Pancreas (tissue), 10 donors: ENCODE data around the gene CXCL12. TPM values are rescaled to one million over a fixed set of nuclear protein-coding genes. Genes with fewer than 3 reads are reported as not detected.

ENCODE experiments used
- ATAC-seq, 4 donors: fragments of 200-7000 bp; cut with Tn5 transposase; one replicate each; pipeline versions ENCODE4 v1.8.0 to v1.9.1; 2020; ENCODE audit warnings: mild to moderate bottlenecking in 4 of 4, moderate library complexity in 4 of 4
- DNase-seq, 6 donors: peaks; one replicate each; pipeline ENCODE4 v3.0.0-alpha.2; 2020
- FAIRE-seq: peaks from 2 replicates; lab custom pipeline; 2012; peaks lifted over from hg19 to GRCh38; lab: Jason Lieb, UNC
- H3K27ac ChIP-seq, 4 donors: fragments of 200-600 bp; sonication (generic); 1 replicate in 3 of 4; 2 replicates in 1 of 4; pipeline versions ENCODE4 v1.5.0 to v1.8.0; 2020
- H3K27me3 ChIP-seq, 4 donors: fragments of 200-600 bp; one replicate each; pipeline ENCODE4 v1.8.0; 2021
- H3K36me3 ChIP-seq, 3 donors: fragments of 200-600 bp; sonication (generic) in 1 of 3; one replicate each; pipeline versions ENCODE4 v1.5.0 to v1.8.0; 2020 to 2021
- H3K4me1 ChIP-seq, 3 donors: fragments of 200-600 bp; one replicate each; pipeline ENCODE4 v1.8.0; 2021
- H3K4me3 ChIP-seq, 4 donors: fragments of 200-600 bp; sonication (generic) in 2 of 4; one replicate each; pipeline versions ENCODE4 v1.5.0 to v1.8.0; 2020 to 2021
- H3K9me3 ChIP-seq, 4 donors: fragments of 200-600 bp; one replicate each; pipeline ENCODE4 v1.8.0; 2021
- WGBS, 2 donors: extraction: QIAGEN DNeasy Blood & Tissue Kit; methylation state at CpG; one replicate each; pipeline ENCODE4 v1.1.7; 2013; 5-methylcytosine and 5-hydroxymethylcytosine counted together
- intact Hi-C, 3 donors: fragments of 100-400 bp; cut with DNase I; formaldehyde crosslinking; loops; one replicate each; pipeline versions ENCODE4 v1.11.1 to v1.14.2; 2022
- polyA plus RNA-seq, 2 donors: library from polyadenylated mRNA; stranded (reverse); fragments of 200-250 nt; gene quantifications; one replicate each; pipeline ENCODE4 v1.2.3, GENCODE V29; 2013
- total RNA-seq, 6 donors: library from RNA; stranded (reverse); fragmentation: NEBNext Ultra II Directional in 4 of 6; extraction: Animal tissue kit (Norgen Biotek cat#: 25700) in 4 of 6; gene quantifications; one replicate each; pipeline versions ENCODE4 v1.2.1 to v1.2.4, GENCODE V29; 2021 to 2023
- TF ChIP-seq, protein P1 (sequence below), 4 donors: fragments of 200-600 bp; sonication (generic) in 3 of 4; IDR thresholded peaks; one replicate each; pipeline versions ENCODE4 v1.5.0 to v1.8.0; 2021; ENCODE audit warnings: antibody characterized with exemption in 4 of 4
- donor health status: healthy with polysubstance abuse.
- donor health status: DM: no; HTN: no; CAD: no; lungs with moderate emphysema.
- donor health status: DM: no; HTN: no; CAD: no.
- donor health status: control.
- donor health status: control.
- donor health status: Bipolar disorder and iron deficiency.
- donor health status: DM: yes; HTN: yes; CAD: no.
- donor health status: DM: no; HTN: no; CAD: no.
- donor health status: DM: no; HTN: no; CAD: no.
- donor health status: DM: yes; HTN: yes; CAD: no.

Gene CXCL12
- total and polyA plus RNA-seq, 8 donors = 35.9 to 131 (median 91.1) TPM

DNA sequence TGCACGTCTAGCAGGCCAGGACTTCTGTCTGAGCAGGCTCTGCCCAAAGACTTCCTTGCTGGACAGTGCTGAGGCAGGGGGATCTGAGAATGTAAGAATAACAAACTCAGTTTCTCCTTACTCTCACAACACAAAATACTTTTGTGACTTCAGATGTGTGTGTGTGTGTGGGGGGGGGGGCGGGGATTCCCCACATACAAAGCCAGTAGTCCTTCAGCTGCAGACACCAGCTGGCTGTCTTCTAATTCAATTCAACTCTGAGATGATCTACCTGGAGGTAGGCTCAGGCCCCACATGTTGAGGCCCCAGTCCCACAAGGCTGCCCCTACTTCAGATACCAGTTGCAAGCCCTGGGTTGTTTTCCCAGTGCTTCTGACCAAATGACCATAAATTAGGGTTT, 4.7 kb upstream of the CXCL12 start:
- no peak for ATAC-seq
- TF ChIP-seq, protein P1, sequence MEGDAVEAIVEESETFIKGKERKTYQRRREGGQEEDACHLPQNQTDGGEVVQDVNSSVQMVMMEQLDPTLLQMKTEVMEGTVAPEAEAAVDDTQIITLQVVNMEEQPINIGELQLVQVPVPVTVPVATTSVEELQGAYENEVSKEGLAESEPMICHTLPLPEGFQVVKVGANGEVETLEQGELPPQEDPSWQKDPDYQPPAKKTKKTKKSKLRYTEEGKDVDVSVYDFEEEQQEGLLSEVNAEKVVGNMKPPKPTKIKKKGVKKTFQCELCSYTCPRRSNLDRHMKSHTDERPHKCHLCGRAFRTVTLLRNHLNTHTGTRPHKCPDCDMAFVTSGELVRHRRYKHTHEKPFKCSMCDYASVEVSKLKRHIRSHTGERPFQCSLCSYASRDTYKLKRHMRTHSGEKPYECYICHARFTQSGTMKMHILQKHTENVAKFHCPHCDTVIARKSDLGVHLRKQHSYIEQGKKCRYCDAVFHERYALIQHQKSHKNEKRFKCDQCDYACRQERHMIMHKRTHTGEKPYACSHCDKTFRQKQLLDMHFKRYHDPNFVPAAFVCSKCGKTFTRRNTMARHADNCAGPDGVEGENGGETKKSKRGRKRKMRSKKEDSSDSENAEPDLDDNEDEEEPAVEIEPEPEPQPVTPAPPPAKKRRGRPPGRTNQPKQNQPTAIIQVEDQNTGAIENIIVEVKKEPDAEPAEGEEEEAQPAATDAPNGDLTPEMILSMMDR (IDR thresholded peaks at IDR 0.05) = no peak

DNA sequence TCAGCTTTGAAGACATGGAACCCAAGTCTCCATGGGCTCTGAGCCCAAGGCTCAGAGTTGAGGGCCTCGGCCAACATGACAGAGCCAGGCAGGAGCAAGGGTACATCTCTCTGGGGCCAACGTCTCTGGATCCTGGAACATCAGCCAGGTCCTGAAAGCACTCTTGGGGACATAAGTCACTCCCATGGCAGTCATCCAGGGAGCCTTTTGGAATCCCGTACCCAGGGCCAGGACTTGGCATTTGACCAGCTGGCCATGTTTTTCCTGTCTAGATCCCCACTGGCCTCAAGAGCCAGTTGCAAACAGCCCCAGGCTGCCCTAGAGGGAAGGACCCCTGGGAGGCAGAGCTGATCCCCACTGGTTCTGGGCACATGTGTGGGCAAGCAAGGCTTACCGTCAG, 4.3 kb upstream of the CXCL12 start:
- FAIRE-seq = no peak
- H3K27me3 ChIP-seq = no peaks in the 10 kb centered on the region
- TF ChIP-seq, protein P1 (IDR thresholded peaks at IDR 0.05) = no peak
- H3K4me3 ChIP-seq = no peak overlapping the region
- peak in 3 of 6 donors; percentile 53 to 61 (median 58) for DNase-seq
- no peaks in the 10 kb centered on the region for H3K9me3 ChIP-seq
- H3K36me3 ChIP-seq = no peaks in the 10 kb centered on the region
- H3K4me1 ChIP-seq = no peaks in the 10 kb centered on the region
- ATAC-seq = no peak
- intact Hi-C loops = loop anchor here in 2 of 3 donors (5.0 kb wide), 1 partner anchor 717 kb away; no protein-coding TSS in a partner anchor
- H3K27ac ChIP-seq = no peak overlapping the region
- 46 to 50% methylated on average over 4 of the region's 4 CpGs for WGBS, 2 donors

More for the DNA sequence above, 4.7 kb upstream of the CXCL12 start:
- intact Hi-C loops = loop anchor here in 2 of 3 donors (5.0 kb wide), 1 partner anchor 717 kb away; no protein-coding TSS in a partner anchor
- H3K27ac ChIP-seq = no peak overlapping the region
- H3K9me3 ChIP-seq = no peaks in the 10 kb centered on the region
- DNase-seq = peak in 1 of 6 donors; percentile 9
- FAIRE-seq = no peak
- no peaks in the 10 kb centered on the region for H3K36me3 ChIP-seq
- no peaks in the 10 kb centered on the region for H3K4me1 ChIP-seq
- WGBS, 2 donors = 69 to 92% methylated on average over 2 of the region's 2 CpGs
- no peaks in the 10 kb centered on the region for H3K27me3 ChIP-seq
- no peak overlapping the region for H3K4me3 ChIP-seq

DNA sequence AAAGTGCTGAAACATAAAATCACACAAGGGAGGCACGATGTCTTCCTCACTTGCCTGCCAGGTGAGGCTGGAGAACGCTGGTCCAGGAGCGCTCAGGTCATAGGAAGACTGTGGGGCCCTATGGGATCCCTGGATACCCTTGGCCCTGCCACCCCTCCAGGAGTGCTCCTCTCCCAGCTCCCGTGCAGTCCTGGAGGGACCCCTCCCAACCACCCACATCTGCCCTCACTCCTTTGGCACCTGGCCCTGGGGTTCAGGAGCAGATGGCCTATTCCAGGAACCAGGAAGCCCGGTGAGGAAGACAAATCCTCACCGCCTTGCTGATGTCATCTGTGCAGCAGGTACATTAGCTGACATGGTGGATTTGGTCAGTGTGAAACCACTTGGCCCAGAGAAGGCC, 3.7 kb upstream of the CXCL12 start:
- no peak overlapping the region for H3K4me3 ChIP-seq
- TF ChIP-seq, protein P1 (IDR thresholded peaks at IDR 0.05) = no peak
- no peak for ATAC-seq
- H3K27me3 ChIP-seq = no peaks in the 10 kb centered on the region
- H3K4me1 ChIP-seq = no peaks in the 10 kb centered on the region
- 89 to 90% methylated on average over 6 of the region's 6 CpGs for WGBS, 2 donors
- FAIRE-seq = no peak
- no peaks in the 10 kb centered on the region for H3K9me3 ChIP-seq
- peak in 1 of 6 donors; percentile 46 for DNase-seq
- no peaks in the 10 kb centered on the region for H3K36me3 ChIP-seq
- H3K27ac ChIP-seq = no peak overlapping the region
- intact Hi-C loops = loop anchor here in 2 of 3 donors (5.0 kb wide), 1 partner anchor 716 kb away; no protein-coding TSS in a partner anchor

DNA sequence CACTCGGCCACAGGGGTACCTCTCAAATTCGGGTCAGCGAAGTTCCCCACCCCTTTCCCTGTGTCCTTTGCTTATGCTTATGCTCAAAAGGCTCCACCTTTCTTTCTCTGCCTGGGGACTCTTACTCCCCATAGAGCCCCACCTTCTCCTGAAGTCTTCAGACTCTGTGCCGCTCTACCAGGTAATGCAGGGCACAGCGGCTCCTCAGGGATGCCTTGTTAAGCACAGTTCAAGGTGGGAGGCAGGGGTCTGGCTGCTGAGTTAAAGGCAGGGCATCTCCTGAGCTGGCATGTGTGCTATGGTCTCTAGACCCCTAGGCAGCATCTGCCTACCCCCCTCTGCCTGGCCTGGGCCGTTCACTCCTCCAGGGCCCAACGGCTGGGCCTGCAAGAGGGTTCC, 3.0 kb upstream of the CXCL12 start:
- H3K4me1 ChIP-seq = no peaks in the 10 kb centered on the region
- intact Hi-C loops = loop anchor here in 2 of 3 donors (5.0 kb wide), 1 partner anchor 716 kb away; no protein-coding TSS in a partner anchor
- DNase-seq (peak in 1 of 6 donors; percentile 41), FAIRE-seq (no peak), ATAC-seq (no peak)
- no peak overlapping the region for H3K27ac ChIP-seq
- TF ChIP-seq, protein P1 (IDR thresholded peaks at IDR 0.05) = no peak
- H3K4me3 ChIP-seq = no peak overlapping the region
- 80 to 90% methylated on average over 7 of the region's 7 CpGs for WGBS, 2 donors
- no peaks in the 10 kb centered on the region for H3K36me3 ChIP-seq
- no peaks in the 10 kb centered on the region for H3K9me3 ChIP-seq
- H3K27me3 ChIP-seq = no peaks in the 10 kb centered on the region

DNA sequence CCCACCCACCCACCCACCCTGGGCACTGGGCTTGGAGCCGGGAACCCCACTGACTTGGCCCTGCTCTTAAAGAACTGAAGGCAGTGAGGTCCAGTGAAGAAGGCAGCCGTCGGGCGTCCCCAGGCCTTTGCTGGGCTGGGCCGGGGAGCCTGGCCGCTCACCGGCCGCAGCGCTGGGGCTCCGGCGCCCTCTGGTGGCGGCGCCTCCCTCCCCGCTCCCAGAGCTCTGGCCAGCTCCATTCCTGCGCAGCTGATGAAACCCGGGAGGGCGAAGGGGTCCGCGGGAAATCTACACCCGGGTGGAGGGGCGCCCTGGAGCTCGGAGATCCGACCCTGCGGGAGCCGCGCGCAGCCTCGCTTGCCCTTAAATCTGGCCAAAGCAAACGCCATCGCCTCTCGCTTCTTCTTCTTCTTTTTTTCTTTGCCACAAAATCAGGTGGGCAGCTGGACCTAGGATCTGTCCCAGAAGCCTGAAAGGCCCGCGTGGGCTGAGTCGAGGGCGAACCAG, 1.7 kb upstream of the CXCL12 start:
- intact Hi-C loops = loop anchor here in 2 of 3 donors (5.0 kb wide), 1 partner anchor 714 kb away; no protein-coding TSS in a partner anchor
- H3K27me3 ChIP-seq = no peaks in the 10 kb centered on the region
- FAIRE-seq (no peak), DNase-seq (peak; percentile 51 to 92 (median 79)), ATAC-seq (peak; percentile 68 to 87 (median 75))
- H3K36me3 ChIP-seq = no peaks in the 10 kb centered on the region
- 1 to 2% methylated on average over 30 to 35 of the region's 35 CpGs for WGBS, 2 donors
- TF ChIP-seq, protein P1 (IDR thresholded peaks at IDR 0.05) = peak; percentile 84 to 92 (median 88)
- H3K4me3 ChIP-seq = no peak overlapping the region
- H3K9me3 ChIP-seq = no peaks in the 10 kb centered on the region
- H3K27ac ChIP-seq = no peak overlapping the region
- H3K4me1 ChIP-seq = peaks cover 0 to 8% (median 0%) of the 10 kb centered on the region in 3 donors
